K562 (cell line): ENCODE data around the gene GPR137C. TPM values are rescaled to one million over a fixed set of nuclear protein-coding genes. Genes with fewer than 3 reads are reported as not detected.

Experiments used
- ATAC-seq: fragments of 200-7000 bp; cut with Tn5 transposase; 3 replicates; pipeline ENCODE4 v1.9.1; 2020; ENCODE audit warnings: moderate library complexity
- BruUV-seq: library from RNA; stranded (reverse); fragments of 400-500 nt; replicated peaks from 2 replicates; lab custom pipeline; 2021; lab: Mats Ljungman, UMichigan
- CTCF ChIA-PET: fragments of 300-600 bp; formaldehyde crosslinking; extraction: SDS; loops from one replicate; lab custom pipeline; 2021; ENCODE audit warnings: low intra/inter-chr PET ratio; lab: Yijun Ruan, JAX
- POLR2A ChIA-PET: fragments of 300-600, 350-650 bp; sonication (Branson Sonifier 250); formaldehyde crosslinking; extraction: SDS; loops from one replicate; lab custom pipeline; 2021; ENCODE audit warnings: antibody characterized with exemption, inconsistent platforms; lab: Yijun Ruan, JAX
- DNase-seq, 4 experiments: peaks; one replicate each; pipeline versions ENCODE4 v3.0.0 to v3.0.0-alpha.2; 2011 to 2018; ENCODE audit warnings: low spot score in 3 of 4, mixed read lengths in 3 of 4; ENCODE audit errors: extremely low read depth in 1 of 4
- FAIRE-seq: peaks from 2 replicates; lab custom pipeline; 2011; peaks lifted over from hg19 to GRCh38; lab: Jason Lieb, UNC
- H2AFZ ChIP-seq: 2 replicates; pipeline ENCODE4 v1.6.0; 2011; ENCODE audit warnings: low read depth, low read length, control low read depth, inconsistent platforms
- H3K27ac ChIP-seq: fragments of 200-600 bp; 3 replicates; pipeline ENCODE4 v1.8.0; 2011; ENCODE audit warnings: low read depth, mild to moderate bottlenecking, control low read depth, inconsistent platforms, low read length, moderate library complexity, mixed read lengths; ENCODE audit errors: extremely low read depth
- H3K27me3 ChIP-seq, 2 experiments: fragments of 300-600 bp in 1 of 2; 2 replicates in 1 of 2; 3 replicates in 1 of 2; pipeline versions ENCODE4 v1.6.0 to v1.8.0; 2011; ENCODE audit warnings: inconsistent platforms in 2 of 2, low read length in 2 of 2, mild to moderate bottlenecking in 1 of 2, mixed read lengths in 1 of 2, moderate library complexity in 1 of 2; ENCODE audit not compliant: control insufficient read depth in 2 of 2, insufficient read depth in 2 of 2
- H3K36me3 ChIP-seq: fragments of 300-600 bp; 3 replicates; pipeline ENCODE4 v1.8.0; 2011; ENCODE audit warnings: mild to moderate bottlenecking, low read length, inconsistent platforms; ENCODE audit not compliant: control insufficient read depth, insufficient read depth
- H3K4me1 ChIP-seq, 2 experiments: fragments of 200-600 bp in 1 of 2; replicated peaks in 1 of 2; 2 replicates in 1 of 2; 3 replicates in 1 of 2; pipeline versions ENCODE4 v1.5.1 to v1.8.0; 2011; ENCODE audit warnings: inconsistent platforms in 2 of 2, low read length in 2 of 2, mild to moderate bottlenecking in 1 of 2, mixed read lengths in 1 of 2, moderate library complexity in 1 of 2; ENCODE audit not compliant: control insufficient read depth in 2 of 2, insufficient read depth in 2 of 2
- H3K4me2 ChIP-seq: 2 replicates; pipeline ENCODE4 v1.6.1; 2011; ENCODE audit warnings: low read length, control low read depth, inconsistent platforms, mixed read lengths; ENCODE audit not compliant: insufficient read depth
- H3K4me3 ChIP-seq: fragments of 200-600 bp; sonication (generic), shearing (Covaris generic); 2 replicates; pipeline ENCODE4 v1.5.1; 2016; ENCODE audit warnings: control low read depth, inconsistent platforms
- H3K79me2 ChIP-seq: fragments of 200-600 bp; 3 replicates; pipeline ENCODE4 v1.8.0; 2011; ENCODE audit warnings: low read length, inconsistent platforms; ENCODE audit not compliant: control insufficient read depth, insufficient read depth
- H3K9ac ChIP-seq, 2 experiments: 2 replicates each; pipeline versions ENCODE4 v1.6.0 to v1.6.1; 2011; ENCODE audit warnings: low read depth in 2 of 2, low read length in 2 of 2, control low read depth in 1 of 2, inconsistent platforms in 1 of 2, mild to moderate bottlenecking in 1 of 2, mixed read lengths in 1 of 2; ENCODE audit not compliant: insufficient read depth in 1 of 2
- H3K9me1 ChIP-seq: one replicate; pipeline ENCODE4 v1.6.0; 2011; ENCODE audit warnings: inconsistent platforms, mild to moderate bottlenecking, low read length, moderate library complexity; ENCODE audit not compliant: control insufficient read depth, insufficient read depth
- H3K9me3 ChIP-seq: replicated peaks from 2 replicates; pipeline ENCODE4 v1.5.1; 2011; ENCODE audit warnings: low read depth, low read length, inconsistent platforms; ENCODE audit not compliant: control insufficient read depth, insufficient read depth
- H4K20me1 ChIP-seq: replicated peaks from 2 replicates; pipeline ENCODE4 v1.6.1; 2011; ENCODE audit warnings: low read length, inconsistent platforms, mixed read lengths; ENCODE audit not compliant: control insufficient read depth, insufficient read depth
- BCL6 ChIP-seq: fragments of 250-450 bp; sonication (Bioruptor Pico); IDR thresholded peaks from 2 replicates; pipeline ENCODE4 v1.4.0; 2020
- RBM39 ChIP-seq: fragments of 200-400 bp; formaldehyde crosslinking; optimal IDR thresholded peaks from 2 replicates; pipeline ENCODE3; 2018; ENCODE audit warnings: low read depth, low read length
- ZNF121 ChIP-seq: sonication (generic); formaldehyde crosslinking; conservative IDR thresholded peaks from 2 replicates; pipeline ENCODE4 v1.8.0; 2022; ENCODE audit warnings: missing genetic modification reagents
- ZNF347 ChIP-seq: fragments of 450-650 bp; formaldehyde crosslinking; IDR thresholded peaks from 2 replicates; pipeline ENCODE4 v1.4.0; 2020; ENCODE audit warnings: low read depth, mild to moderate bottlenecking, moderate library complexity
- WGBS: fragments of 100-300 bp; shearing (Covaris generic); methylation state at CpG from one replicate; pipeline ENCODE4 v1.1.6; 2016; ENCODE audit warnings: low coverage, mixed read lengths; ENCODE audit not compliant: insufficient coverage; ENCODE audit errors: missing lambda C conversion rate; 5-methylcytosine and 5-hydroxymethylcytosine counted together
- in situ Hi-C: fragments of 300-500 bp; cut with MboI; formaldehyde crosslinking; loops from 4 replicates; pipeline ENCODE4 v1.15.0; 2018; ENCODE audit warnings: inconsistent platforms, mixed read lengths
- intact Hi-C: fragments of 100-400 bp; cut with micrococcal nuclease; formaldehyde crosslinking; loops from 2 replicates; pipeline ENCODE4 v1.14.2; 2022
- polyA plus RNA-seq, 8 experiments: library from polyadenylated mRNA; depleted of rRNA in 4 of 8; stranded (reverse) in 5 of 8; unstranded in 3 of 8; fragments of >200 nt; fragmentation: Nextera tagmentation in 2 of 8; fragmentation: Illumina TruSeq in 1 of 8; extraction: Ambion mirVana in 2 of 8; extraction: Trizol in 1 of 8; gene quantifications; 2 replicates each; pipeline versions ENCODE4 v1.2.1 to v1.2.3, GENCODE V29; 2011 to 2014; ENCODE audit warnings: inconsistent platforms in 1 of 8, missing spikeins in 1 of 8
- total RNA-seq, 7 experiments: library from RNA; depleted of rRNA in 6 of 7; stranded (reverse); fragments of >200 nt in 6 of 7; fragmentation: Illumina TruSeq in 2 of 7; extraction: Trizol in 2 of 7; gene quantifications; 2 replicates each; pipeline versions ENCODE4 v1.2.1 to v1.2.3, GENCODE V29; 2011 to 2021; ENCODE audit warnings: low replicate concordance in 1 of 7
- TF ChIP-seq, protein P1 (sequence below): sonication (generic); formaldehyde crosslinking; IDR thresholded peaks from 2 replicates; pipeline ENCODE4 v1.8.1; 2023; ENCODE audit warnings: missing genetic modification reagents, mild to moderate bottlenecking, borderline replicate concordance
- TF ChIP-seq, protein P2 (sequence below): sonication (generic); formaldehyde crosslinking; IDR thresholded peaks from 2 replicates; pipeline ENCODE4 v1.5.0; 2020; ENCODE audit warnings: missing genetic modification reagents

The GPR137C gene
- total and polyA plus RNA-seq, 9 of the 15 experiments (the other 6 are each of a cell fraction or from before 2014, with no cell fraction given): 0.03 to 0.31 (median 0.06) TPM; not detected in 4

DNA sequence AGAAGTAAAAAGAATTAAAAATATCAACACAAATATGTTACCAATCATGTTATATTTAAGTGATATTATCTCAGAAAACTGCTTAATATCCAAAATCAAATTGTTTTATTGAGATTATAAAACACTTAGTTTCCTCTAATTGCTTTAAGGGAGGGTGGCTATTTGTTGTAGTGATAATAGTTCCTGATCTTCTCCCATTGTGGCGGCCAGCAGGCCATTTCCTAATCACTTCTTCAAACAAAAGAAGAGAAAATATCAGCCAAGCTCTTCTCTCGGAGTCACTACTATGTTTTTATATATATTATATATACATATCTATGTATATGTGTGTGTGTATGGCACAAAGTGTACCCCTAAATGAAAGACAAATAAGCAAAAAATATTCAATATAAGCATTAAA is 111.2 kb downstream of the GPR137C start:
- intact Hi-C loops (no loop called here), in situ Hi-C loops (loop anchor here (10.0 kb wide), 1 partner anchor 1399 kb away; no protein-coding TSS in a partner anchor)
- Histone ChIP-seq H3K36me3 (peaks cover 28% of the 10 kb centered on the region; the same call in 2 of the 3 replicates), H3K9me3 (no peaks in the 10 kb centered on the region), H3K4me2 (no peak overlapping the region), H3K9ac (no peak overlapping the region), H3K4me1 (no peaks in the 10 kb centered on the region), H4K20me1 (no peaks in the 10 kb centered on the region), H3K4me3 (no peak overlapping the region), H3K27me3 (no peaks in the 10 kb centered on the region), H3K9me1 (no peaks in the 10 kb centered on the region), H3K27ac (no peak overlapping the region), H2AFZ (no peak overlapping the region), H3K79me2 (no peaks in the 10 kb centered on the region)
- FAIRE-seq (no peak), DNase-seq (no peak), ATAC-seq (no peak)
- POLR2A ChIA-PET: no interaction called here
- BruUV-seq: no TSS peak
- 87% methylated on average over 2 of the region's 2 CpGs for WGBS
- TF ChIP-seq RBM39 (no peak), BCL6 (no peak), ZNF347 (CRISPR knock-in tag) (no peak), ZNF121 (no peak)
- TF ChIP-seq, protein P1, sequence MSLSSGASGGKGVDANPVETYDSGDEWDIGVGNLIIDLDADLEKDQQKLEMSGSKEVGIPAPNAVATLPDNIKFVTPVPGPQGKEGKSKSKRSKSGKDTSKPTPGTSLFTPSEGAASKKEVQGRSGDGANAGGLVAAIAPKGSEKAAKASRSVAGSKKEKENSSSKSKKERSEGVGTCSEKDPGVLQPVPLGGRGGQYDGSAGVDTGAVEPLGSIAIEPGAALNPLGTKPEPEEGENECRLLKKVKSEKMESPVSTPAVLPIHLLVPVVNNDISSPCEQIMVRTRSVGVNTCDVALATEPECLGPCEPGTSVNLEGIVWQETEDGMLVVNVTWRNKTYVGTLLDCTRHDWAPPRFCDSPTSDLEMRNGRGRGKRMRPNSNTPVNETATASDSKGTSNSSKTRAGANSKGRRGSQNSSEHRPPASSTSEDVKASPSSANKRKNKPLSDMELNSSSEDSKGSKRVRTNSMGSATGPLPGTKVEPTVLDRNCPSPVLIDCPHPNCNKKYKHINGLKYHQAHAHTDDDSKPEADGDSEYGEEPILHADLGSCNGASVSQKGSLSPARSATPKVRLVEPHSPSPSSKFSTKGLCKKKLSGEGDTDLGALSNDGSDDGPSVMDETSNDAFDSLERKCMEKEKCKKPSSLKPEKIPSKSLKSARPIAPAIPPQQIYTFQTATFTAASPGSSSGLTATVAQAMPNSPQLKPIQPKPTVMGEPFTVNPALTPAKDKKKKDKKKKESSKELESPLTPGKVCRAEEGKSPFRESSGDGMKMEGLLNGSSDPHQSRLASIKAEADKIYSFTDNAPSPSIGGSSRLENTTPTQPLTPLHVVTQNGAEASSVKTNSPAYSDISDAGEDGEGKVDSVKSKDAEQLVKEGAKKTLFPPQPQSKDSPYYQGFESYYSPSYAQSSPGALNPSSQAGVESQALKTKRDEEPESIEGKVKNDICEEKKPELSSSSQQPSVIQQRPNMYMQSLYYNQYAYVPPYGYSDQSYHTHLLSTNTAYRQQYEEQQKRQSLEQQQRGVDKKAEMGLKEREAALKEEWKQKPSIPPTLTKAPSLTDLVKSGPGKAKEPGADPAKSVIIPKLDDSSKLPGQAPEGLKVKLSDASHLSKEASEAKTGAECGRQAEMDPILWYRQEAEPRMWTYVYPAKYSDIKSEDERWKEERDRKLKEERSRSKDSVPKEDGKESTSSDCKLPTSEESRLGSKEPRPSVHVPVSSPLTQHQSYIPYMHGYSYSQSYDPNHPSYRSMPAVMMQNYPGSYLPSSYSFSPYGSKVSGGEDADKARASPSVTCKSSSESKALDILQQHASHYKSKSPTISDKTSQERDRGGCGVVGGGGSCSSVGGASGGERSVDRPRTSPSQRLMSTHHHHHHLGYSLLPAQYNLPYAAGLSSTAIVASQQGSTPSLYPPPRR (CRISPR knock-in tag): no peak
- TF ChIP-seq, protein P2, sequence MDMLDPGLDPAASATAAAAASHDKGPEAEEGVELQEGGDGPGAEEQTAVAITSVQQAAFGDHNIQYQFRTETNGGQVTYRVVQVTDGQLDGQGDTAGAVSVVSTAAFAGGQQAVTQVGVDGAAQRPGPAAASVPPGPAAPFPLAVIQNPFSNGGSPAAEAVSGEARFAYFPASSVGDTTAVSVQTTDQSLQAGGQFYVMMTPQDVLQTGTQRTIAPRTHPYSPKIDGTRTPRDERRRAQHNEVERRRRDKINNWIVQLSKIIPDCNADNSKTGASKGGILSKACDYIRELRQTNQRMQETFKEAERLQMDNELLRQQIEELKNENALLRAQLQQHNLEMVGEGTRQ: no peak
- CTCF ChIA-PET: interaction anchor here (0.6 kb wide), 1 partner anchor 517 kb away, joined by 4 read pairs; no protein-coding TSS in a partner anchor
